CD4-positive, alpha-beta T cell treated with Interleukin-17A for 4 hours (primary cell): ENCODE measurements around the gene ALDOA.

Source experiments
- DNase-seq: peaks from one replicate; pipeline ENCODE4 v3.0.0-alpha.2; 2020; ENCODE audit warnings: mixed read lengths

Gene ALDOA

GRCh38 chr16:30117768-30118167, 52.2 kb downstream of the ALDOA start:
- no peak for DNase-seq

GRCh38 chr16:30119428-30119827, 53.9 kb downstream of the ALDOA start:
- no peak for DNase-seq
